DOHH2 (cell line): ENCODE data around the gene CD244.
A peak's percentile ranks its signal among the peaks of the same experiment; 100 is the strongest.

ENCODE experiments used
- H3F3A ChIP-seq: fragments of 200-600 bp; sonication (generic), shearing (Covaris generic); 2 replicates; pipeline ENCODE4 v1.6.0; 2016; ENCODE audit warnings: antibody characterized with exemption, mild to moderate bottlenecking; ENCODE audit not compliant: control insufficient read depth, insufficient read depth
- H3K27ac ChIP-seq: fragments of 200-600 bp; sonication (generic); 2 replicates; pipeline ENCODE4 v1.5.1; 2014; ENCODE audit warnings: low read depth, mild to moderate bottlenecking, low read length, moderate library complexity
- H3K27me3 ChIP-seq: fragments of 200-600 bp; sonication (generic); 2 replicates; pipeline ENCODE4 v1.6.1; 2014; ENCODE audit warnings: mild to moderate bottlenecking, low read length, mixed read lengths; ENCODE audit not compliant: control insufficient read depth
- H3K36me3 ChIP-seq: fragments of 200-600 bp; sonication (generic); 2 replicates; pipeline ENCODE4 v1.6.1; 2014; ENCODE audit warnings: mild to moderate bottlenecking, low read length, moderate library complexity, mixed read lengths; ENCODE audit not compliant: control insufficient read depth
- H3K4me1 ChIP-seq: fragments of 200-600 bp; sonication (generic); 2 replicates; pipeline ENCODE4 v1.6.1; 2014; ENCODE audit warnings: mild to moderate bottlenecking, low read length, mixed read lengths; ENCODE audit not compliant: control insufficient read depth
- H3K4me2 ChIP-seq: fragments of 200-600 bp; sonication (generic); 2 replicates; pipeline ENCODE4 v1.6.0; 2014; ENCODE audit warnings: mild to moderate bottlenecking, low read length, moderate library complexity
- H3K4me3 ChIP-seq: fragments of 200-600 bp; sonication (generic); 2 replicates; pipeline ENCODE4 v1.5.1; 2014; ENCODE audit warnings: mild to moderate bottlenecking, low read length, mixed read lengths
- H3K79me2 ChIP-seq: fragments of 200-600 bp; sonication (generic); 2 replicates; pipeline ENCODE4 v1.6.1; 2014; ENCODE audit warnings: mild to moderate bottlenecking, low read length, mixed read lengths; ENCODE audit not compliant: control insufficient read depth
- H3K9me2 ChIP-seq: fragments of 200-600 bp; sonication (generic); replicated peaks from 2 replicates; pipeline ENCODE4 v1.6.1; 2014; ENCODE audit warnings: mild to moderate bottlenecking, low read length, mixed read lengths; ENCODE audit not compliant: control insufficient read depth
- H3K9me3 ChIP-seq: fragments of 200-600 bp; sonication (generic); 2 replicates; pipeline ENCODE4 v1.6.1; 2014; ENCODE audit warnings: antibody characterized with exemption, low read length, mixed read lengths; ENCODE audit not compliant: control insufficient read depth, insufficient read depth
- H4K20me1 ChIP-seq: fragments of 200-600 bp; sonication (generic); 2 replicates; pipeline ENCODE4 v1.6.0; 2014; ENCODE audit warnings: low read depth, mild to moderate bottlenecking, antibody characterized with exemption, low read length, moderate library complexity; ENCODE audit not compliant: control insufficient read depth, insufficient read depth
- EZH2phosphoT487 ChIP-seq: fragments of 200-600 bp; sonication (generic); IDR thresholded peaks from 2 replicates; pipeline ENCODE4 v1.6.1; 2017; ENCODE audit warnings: borderline replicate concordance, mild to moderate bottlenecking, antibody characterized with exemption, low read length, moderate library complexity, mixed read lengths
- TF ChIP-seq, protein P1 (sequence below): fragments of 200-600 bp; sonication (generic); IDR thresholded peaks from one replicate; pipeline ENCODE4 v1.5.1; 2014; ENCODE audit warnings: antibody characterized with exemption, mild to moderate bottlenecking, low read depth, low read length; ENCODE audit not compliant: poor library complexity, severe bottlenecking

CD244 gene

GRCh38 chr1:160807247-160807646 is 55.4 kb downstream of the CD244 start:
- H3K27me3 ChIP-seq, result no peaks in the 10 kb centered on the region; the same call in 1 of the 2 replicates
- H3K9me3 ChIP-seq, result 0 out of 2 replicates have a peak, but pooled peaks cover 7% of the 10 kb centered on the region
- no peak overlapping the region for H3K4me2 ChIP-seq
- H3K36me3 ChIP-seq, result no peaks in the 10 kb centered on the region
- TF ChIP-seq, protein P1, sequence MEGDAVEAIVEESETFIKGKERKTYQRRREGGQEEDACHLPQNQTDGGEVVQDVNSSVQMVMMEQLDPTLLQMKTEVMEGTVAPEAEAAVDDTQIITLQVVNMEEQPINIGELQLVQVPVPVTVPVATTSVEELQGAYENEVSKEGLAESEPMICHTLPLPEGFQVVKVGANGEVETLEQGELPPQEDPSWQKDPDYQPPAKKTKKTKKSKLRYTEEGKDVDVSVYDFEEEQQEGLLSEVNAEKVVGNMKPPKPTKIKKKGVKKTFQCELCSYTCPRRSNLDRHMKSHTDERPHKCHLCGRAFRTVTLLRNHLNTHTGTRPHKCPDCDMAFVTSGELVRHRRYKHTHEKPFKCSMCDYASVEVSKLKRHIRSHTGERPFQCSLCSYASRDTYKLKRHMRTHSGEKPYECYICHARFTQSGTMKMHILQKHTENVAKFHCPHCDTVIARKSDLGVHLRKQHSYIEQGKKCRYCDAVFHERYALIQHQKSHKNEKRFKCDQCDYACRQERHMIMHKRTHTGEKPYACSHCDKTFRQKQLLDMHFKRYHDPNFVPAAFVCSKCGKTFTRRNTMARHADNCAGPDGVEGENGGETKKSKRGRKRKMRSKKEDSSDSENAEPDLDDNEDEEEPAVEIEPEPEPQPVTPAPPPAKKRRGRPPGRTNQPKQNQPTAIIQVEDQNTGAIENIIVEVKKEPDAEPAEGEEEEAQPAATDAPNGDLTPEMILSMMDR, result no peak
- TF ChIP-seq EZH2phosphoT487, result no peak
- no peak overlapping the region for H3K4me3 ChIP-seq
- H3K27ac ChIP-seq, result no peak overlapping the region
- no peaks in the 10 kb centered on the region for H3K4me1 ChIP-seq
- H3K79me2 ChIP-seq, result no peaks in the 10 kb centered on the region
- H3F3A ChIP-seq, result no peaks in the 10 kb centered on the region
- no peaks in the 10 kb centered on the region for H3K9me2 ChIP-seq
- H4K20me1 ChIP-seq, result no peaks in the 10 kb centered on the region

DNA sequence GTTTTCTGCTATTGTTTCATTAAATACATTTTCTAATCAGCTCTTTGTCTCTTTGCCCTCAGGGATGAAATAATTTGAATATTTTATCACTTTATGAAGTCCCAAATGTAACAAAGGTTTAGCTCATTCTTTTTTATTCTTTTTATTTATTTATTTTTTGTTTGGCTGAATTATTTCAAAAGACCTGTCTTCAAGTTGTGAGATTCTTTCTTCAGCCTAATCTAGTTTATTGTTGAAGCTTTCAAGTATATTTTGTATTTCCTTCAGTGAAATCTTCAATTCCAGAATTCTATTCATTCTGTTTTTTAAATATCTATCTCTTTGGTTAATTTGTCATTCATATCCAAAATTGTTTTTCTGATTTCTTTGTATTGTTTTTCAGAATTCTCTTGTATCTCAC is 55.9 kb downstream of the CD244 start:
- H3K9me2 ChIP-seq, result no peaks in the 10 kb centered on the region
- H3K79me2 ChIP-seq, result no peaks in the 10 kb centered on the region
- no peaks in the 10 kb centered on the region for H3K36me3 ChIP-seq
- no peaks in the 10 kb centered on the region for H4K20me1 ChIP-seq
- TF ChIP-seq EZH2phosphoT487, result no peak
- no peak overlapping the region for H3K4me3 ChIP-seq
- H3K4me1 ChIP-seq, result no peaks in the 10 kb centered on the region
- no peak overlapping the region for H3K4me2 ChIP-seq
- H3K27me3 ChIP-seq, result no peaks in the 10 kb centered on the region; the same call in 1 of the 2 replicates
- H3K9me3 ChIP-seq, result 0 out of 2 replicates have a peak, but pooled peaks cover 7% of the 10 kb centered on the region
- no peaks in the 10 kb centered on the region for H3F3A ChIP-seq
- H3K27ac ChIP-seq, result no peak overlapping the region

- Histone ChIP-seq H3K79me2 (no peaks in the 10 kb centered on the region), H3K27me3 (no peaks in the 10 kb centered on the region; the same call in 1 of the 2 replicates), H3K4me3 (no peak overlapping the region), H3K27ac (no peak overlapping the region), H3K9me3 (0 out of 2 replicates have a peak, but pooled peaks cover 7% of the 10 kb centered on the region), H3K4me2 (no peak overlapping the region), H3F3A (no peaks in the 10 kb centered on the region), H3K9me2 (no peaks in the 10 kb centered on the region), H3K4me1 (peaks cover 2% of the 10 kb centered on the region), H4K20me1 (no peaks in the 10 kb centered on the region), H3K36me3 (no peaks in the 10 kb centered on the region)
- TF ChIP-seq, protein P1, result peak; percentile 29
- no peak for TF ChIP-seq EZH2phosphoT487
Observed at GRCh38 chr1:160806109-160806665, 56.5 kb downstream of the CD244 start.

- no peaks in the 10 kb centered on the region for H3F3A ChIP-seq
- H3K4me2 ChIP-seq, result no peak overlapping the region
- H3K9me2 ChIP-seq, result no peaks in the 10 kb centered on the region
- no peaks in the 10 kb centered on the region for H3K79me2 ChIP-seq
- no peak overlapping the region for H3K4me3 ChIP-seq
- peaks cover 20% of the 10 kb centered on the region for H3K4me1 ChIP-seq
- 0 out of 2 replicates have a peak, but pooled peaks cover under 1% of the 10 kb centered on the region for H3K9me3 ChIP-seq
- H3K27ac ChIP-seq, result no peak overlapping the region
- H3K27me3 ChIP-seq, result no peaks in the 10 kb centered on the region
- no peak for TF ChIP-seq EZH2phosphoT487
- TF ChIP-seq, protein P1, result no peak
- no peaks in the 10 kb centered on the region for H3K36me3 ChIP-seq
- no peaks in the 10 kb centered on the region for H4K20me1 ChIP-seq
Observed at GRCh38 chr1:160801836-160802580, 60.7 kb downstream of the CD244 start.
